NCI-H2107 treated with DMSO at 0.1 percent for 48 hours (cell line): ENCODE data around the gene OOSP1.
"Not testable (repeated sequence)": the region's sequence is repeated elsewhere in the genome, so short reads cannot be mapped to it uniquely, and the experiment has no call there.

ENCODE experiments used
- DNase-seq: peaks from one replicate; lab custom pipeline; 2025; ENCODE audit not compliant: unreplicated experiment; lab: John Stamatoyannopoulos, UW

OOSP1 gene

DNA sequence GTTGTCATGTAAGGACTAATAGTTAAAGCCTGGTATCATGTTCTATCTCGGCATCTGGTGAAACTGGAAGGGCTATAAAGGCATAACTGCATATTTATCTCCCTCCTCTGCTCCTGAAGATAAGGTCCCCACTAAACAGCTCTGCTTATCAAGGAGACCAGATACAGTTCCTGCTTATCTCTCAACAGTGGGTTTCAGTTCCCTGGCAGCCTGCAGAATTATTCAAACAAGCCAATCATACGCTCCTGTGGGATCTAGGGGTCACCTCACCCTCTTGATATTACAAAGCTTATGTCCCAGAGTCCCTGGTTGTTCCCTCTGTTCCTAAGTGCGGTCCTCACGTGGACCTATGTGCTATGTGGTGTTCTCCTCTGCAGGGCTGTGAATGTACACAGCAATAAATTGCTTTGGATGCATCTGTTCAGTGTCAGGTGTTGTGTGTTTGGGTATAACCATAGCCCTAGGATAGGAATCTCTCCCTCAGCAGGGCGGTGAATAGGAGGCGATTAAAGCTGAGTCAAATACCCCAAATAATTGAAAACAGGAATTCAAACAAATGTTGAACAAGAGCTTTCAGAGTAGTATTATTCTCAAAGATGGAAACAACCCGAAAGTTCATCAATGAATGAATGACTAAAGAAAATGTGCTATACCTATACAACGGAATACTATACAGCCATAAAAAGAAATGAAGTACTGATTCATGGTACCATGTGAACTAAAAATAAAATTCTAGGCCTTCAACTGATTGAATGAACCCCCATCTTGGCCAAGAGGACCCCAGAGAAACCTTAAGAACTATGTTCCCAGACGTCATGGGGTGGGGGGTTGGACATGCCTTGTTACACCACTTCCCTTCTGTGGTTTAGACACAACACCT lies 22.5 kb downstream of the OOSP1 start:
- DNase-seq, result no peak

DNA sequence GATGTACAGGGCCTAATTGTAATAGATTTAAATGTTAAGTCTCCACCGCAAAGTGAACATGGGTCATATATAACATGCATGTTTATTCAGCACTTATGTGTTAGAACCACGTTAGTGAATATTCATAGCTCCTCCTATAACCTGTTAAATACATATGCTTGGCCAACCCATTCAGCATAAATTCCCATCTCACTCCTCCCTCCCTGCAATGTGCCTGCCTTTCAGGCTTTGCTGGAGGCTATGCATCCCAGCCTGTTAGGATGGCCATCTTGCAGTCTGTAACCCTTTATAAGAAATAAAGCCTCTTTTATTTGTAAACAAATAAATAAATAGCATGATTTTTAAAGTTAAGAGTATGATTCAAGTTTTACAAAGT lies 23.9 kb downstream of the OOSP1 start:
- no peak for DNase-seq

- no peak for DNase-seq
Measured at GRCh38 chr11:59963733-59964132, 25.5 kb downstream of the OOSP1 start, which contains the start of gene OOSP4A. TSS of gene OOSP4A (plus strand) at chr11:59964033. CDS start at chr11:59964033, 0 bp downstream.

- no peak for DNase-seq
Measured at GRCh38 chr11:59965424-59965823, 27.2 kb downstream of the OOSP1 start.

DNA sequence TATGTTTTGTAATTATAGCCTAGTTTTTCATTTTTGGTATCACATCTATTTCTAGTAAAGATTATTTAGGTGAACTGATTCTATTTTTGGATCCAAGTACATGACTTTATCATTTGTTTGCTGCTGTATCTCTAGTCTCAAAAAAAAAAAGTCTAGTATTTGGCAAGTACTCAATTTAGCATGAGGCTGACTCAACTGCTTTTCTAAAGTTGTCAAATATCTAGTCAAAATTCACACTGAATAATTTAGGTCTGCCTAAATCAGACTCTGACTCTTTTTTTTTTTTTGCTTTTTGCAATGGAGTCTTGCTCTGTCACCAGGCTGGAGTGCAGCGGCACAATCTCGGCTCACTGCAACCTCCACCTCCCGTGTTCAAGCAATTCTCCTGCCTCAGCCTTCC lies 28.0 kb downstream of the OOSP1 start:
- DNase-seq, result no peak

- no peak for DNase-seq
Measured at GRCh38 chr11:59967677-59968394, 29.6 kb downstream of the OOSP1 start.

GRCh38 chr11:59968395-59968783 lies 30.2 kb downstream of the OOSP1 start:
- DNase-seq, result no peak

- DNase-seq, result no peak
Measured at GRCh38 chr11:59973097-59973496, 34.9 kb downstream of the OOSP1 start.

DNA sequence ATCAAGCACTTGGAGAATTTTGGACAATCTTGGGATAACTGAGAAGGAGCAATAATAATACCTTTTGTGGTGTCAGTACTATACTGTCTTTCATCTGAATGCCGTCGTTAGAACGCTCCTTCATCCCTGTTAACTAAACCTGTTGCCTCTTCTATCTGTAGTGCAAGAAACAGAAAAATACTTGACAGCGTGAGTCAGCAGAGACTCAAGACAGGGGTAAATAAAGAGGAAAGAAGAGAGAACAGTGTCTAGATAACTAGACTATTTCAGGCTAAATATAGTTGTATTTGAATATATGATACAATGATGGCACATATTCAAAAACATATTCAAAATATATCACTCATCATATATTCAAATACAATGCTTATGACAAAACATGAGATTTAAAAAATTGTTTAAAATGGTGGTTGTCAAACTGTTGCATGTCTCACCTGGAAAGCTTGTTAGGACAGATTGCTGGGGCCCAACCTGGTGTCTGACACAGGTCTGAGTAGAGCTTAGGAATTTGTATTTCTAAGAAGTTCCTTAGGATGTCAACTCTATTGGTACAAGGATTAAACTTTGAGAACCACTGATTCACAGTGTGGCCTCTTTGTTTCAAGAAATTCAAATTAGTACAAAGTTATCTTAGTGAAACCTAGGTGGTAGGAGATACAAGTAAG lies 43.0 kb downstream of the OOSP1 start:
- no peak for DNase-seq

- not testable (repeated sequence) for DNase-seq
Measured at GRCh38 chr11:59982037-59982436, 43.8 kb downstream of the OOSP1 start.

DNA sequence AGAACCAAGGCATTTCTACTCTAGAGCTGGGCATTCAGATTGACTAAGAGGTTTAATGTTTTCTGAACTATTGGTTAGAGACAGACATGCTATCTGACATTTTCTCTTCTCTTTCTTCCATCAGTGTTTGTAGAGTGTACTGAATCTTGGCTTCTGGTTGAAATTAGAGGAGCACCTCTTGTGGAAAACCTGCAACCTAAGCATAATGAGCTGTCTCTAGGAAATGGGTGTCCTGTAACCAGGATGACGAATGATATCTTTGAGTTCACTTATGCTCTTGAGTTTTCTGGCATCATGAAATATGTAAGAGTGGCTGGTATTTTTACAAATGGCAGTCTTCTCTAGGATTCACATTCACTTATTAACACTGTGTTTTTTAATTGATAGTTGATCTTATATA lies 45.0 kb downstream of the OOSP1 start:
- no peak for DNase-seq

DNA sequence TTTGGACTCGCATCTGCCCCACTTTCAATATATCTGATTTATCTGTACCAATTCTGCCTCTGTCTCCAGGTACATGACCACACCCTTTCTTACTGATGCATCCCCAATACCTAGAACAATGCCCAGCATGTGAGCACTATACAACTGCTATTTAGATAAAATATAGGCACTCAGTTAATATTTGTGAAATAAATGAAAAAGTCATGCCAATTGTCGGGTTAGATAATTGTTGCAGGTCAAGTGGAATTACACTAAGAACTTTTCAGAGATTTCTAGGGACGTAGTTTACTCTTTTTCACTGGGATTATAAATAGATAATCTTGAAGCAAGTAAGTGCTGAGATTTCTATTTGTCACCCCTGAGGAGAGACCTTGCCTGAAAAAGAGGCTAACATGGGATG lies 46.1 kb downstream of the OOSP1 start:
- no peak for DNase-seq

DNA sequence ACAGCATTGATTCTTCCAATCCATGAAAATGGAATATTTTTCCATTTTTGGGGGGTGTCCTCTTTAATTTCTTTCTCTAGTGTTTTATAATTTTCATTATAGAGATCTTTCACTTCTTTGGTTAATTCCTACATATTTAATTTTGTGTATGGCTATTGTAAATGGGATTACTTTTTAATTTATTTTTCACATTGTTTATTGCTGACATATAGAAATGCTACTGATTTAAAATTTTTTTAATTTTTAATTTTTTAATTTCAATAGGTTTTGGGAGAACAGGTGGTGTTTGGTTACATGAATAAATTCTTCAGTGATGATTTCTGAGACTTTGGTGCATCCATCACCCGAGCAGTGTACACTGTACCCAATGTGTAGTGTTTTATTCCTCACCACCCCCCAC lies 52.2 kb downstream of the OOSP1 start:
- no peak for DNase-seq

- DNase-seq, result no peak
Measured at GRCh38 chr11:59992425-59992824, 54.2 kb downstream of the OOSP1 start.

DNA sequence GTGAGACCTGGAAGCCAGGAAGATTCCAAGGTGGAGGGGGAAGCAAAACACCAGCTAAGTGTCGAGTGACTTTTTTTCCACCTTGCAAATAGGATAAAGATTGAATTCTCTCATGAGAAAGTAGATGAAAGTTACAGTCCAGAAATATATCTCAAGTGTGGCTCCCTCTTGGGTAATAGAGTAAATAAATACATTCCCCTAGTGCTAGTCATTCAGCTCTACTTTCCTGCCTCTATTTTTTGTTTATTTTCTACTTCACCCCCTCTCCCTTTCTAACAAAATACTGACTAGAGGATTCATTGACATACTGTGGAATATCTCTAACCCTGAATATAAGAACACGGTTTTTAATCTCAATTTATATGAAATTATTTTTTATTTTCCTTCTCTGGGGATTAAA lies 59.6 kb downstream of the OOSP1 start:
- DNase-seq, result no peak

DNA sequence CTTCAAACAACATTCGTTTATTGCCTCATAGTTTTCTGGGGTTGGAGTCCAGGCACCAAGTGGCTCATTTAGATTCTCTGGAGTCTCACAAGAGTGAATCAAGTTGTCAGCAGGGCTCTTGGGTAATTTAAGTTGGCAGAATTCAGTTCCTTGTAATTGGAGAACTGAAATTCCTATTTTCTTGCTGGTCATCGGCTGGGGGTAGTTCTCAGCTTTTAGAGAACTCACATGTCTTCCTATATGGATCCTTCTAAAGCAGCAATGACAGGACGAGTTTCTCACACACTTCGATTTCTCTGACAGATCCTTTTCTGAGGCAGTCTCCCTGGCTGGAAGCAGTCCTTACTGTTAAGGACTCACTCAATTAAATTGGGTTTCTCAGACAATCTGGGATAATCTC lies 61.5 kb downstream of the OOSP1 start:
- DNase-seq, result no peak

DNA sequence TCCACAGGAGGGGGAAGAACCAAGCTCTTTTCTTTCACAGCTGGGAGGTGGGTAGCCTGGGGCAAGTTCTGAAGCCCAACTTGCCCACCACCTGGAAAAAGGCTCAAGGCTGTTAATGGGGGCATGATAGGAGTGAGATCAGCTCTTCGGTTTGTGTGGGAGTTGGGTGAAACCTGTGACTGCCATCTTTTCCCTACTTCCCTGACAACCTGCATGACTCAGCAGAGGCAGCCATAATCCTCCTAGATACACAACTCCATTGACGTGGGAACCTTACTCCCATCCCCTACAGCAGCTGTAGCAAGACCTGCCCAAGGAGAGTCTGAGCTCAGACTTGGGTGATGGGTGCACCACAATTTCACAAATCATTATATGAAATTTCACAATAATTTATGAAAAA lies 65.5 kb downstream of the OOSP1 start:
- no peak for DNase-seq

- no peak for DNase-seq
Measured at GRCh38 chr11:60005360-60005759, 67.1 kb downstream of the OOSP1 start.
